ENCODE measurements around the gene KMT2B.

The KMT2B gene

GRCh38 chr19:35727053-35727955 lies 9.5 kb downstream of the KMT2B start:
- no peak for DNase-seq (ENCODE audit: low read depth, low spot score)
- TF ChIP-seq EZH2 (IDR thresholded peaks at IDR 0.05), result no peak
- no peak for TF ChIP-seq POLR2AphosphoS5 (IDR thresholded peaks at IDR 0.05; ENCODE audit: borderline replicate concordance, low read depth, low read length)
- TF ChIP-seq FOXP2 (optimal IDR thresholded peaks at IDR 0.05; ENCODE audit: control extremely low read depth, extremely low read length, insufficient read depth), result no peak

GRCh38 chr19:35727956-35728706 lies 10.3 kb downstream of the KMT2B start:
- no peak overlapping the region for H3K27ac ChIP-seq
- H3K4me3 ChIP-seq, result no peak overlapping the region
- H3K9ac ChIP-seq (ENCODE audit: insufficient read length), result no peak overlapping the region
- no peaks in the 10 kb centered on the region for H3K9me3 ChIP-seq (ENCODE audit: low read depth, low read length)
- H3K36me3 ChIP-seq (ENCODE audit: insufficient read depth, low read length), result peaks cover 80% of the 10 kb centered on the region; the same call in 1 of the 2 replicates
- no peak for DNase-seq (ENCODE audit: low read depth, low spot score)
- TF ChIP-seq EZH2 (IDR thresholded peaks at IDR 0.05) (no peak), POLR2AphosphoS5 (IDR thresholded peaks at IDR 0.05; ENCODE audit: borderline replicate concordance, low read depth, low read length) (no peak), FOXP2 (optimal IDR thresholded peaks at IDR 0.05; ENCODE audit: control extremely low read depth, extremely low read length, insufficient read depth) (no peak)

More at GRCh38 chr19:35727053-35727955, 9.5 kb downstream of the KMT2B start:
- Histone ChIP-seq H3K9ac (ENCODE audit: insufficient read length) (no peak overlapping the region), H3K4me3 (no peak overlapping the region), H3K9me3 (ENCODE audit: low read depth, low read length) (no peaks in the 10 kb centered on the region), H3K36me3 (ENCODE audit: insufficient read depth, low read length) (peaks cover 84% of the 10 kb centered on the region; the same call in 1 of the 2 replicates), H3K27ac (no peak overlapping the region)

GRCh38 chr19:35729021-35729420 lies 11.2 kb downstream of the KMT2B start:
- no peak overlapping the region for H3K4me3 ChIP-seq
- no peak for DNase-seq (ENCODE audit: low read depth, low spot score)
- H3K9me3 ChIP-seq (ENCODE audit: low read depth, low read length), result no peaks in the 10 kb centered on the region
- TF ChIP-seq POLR2AphosphoS5 (IDR thresholded peaks at IDR 0.05; ENCODE audit: borderline replicate concordance, low read depth, low read length), result no peak
- TF ChIP-seq EZH2 (IDR thresholded peaks at IDR 0.05), result no peak
- TF ChIP-seq FOXP2 (optimal IDR thresholded peaks at IDR 0.05; ENCODE audit: control extremely low read depth, extremely low read length, insufficient read depth), result no peak
- no peak overlapping the region for H3K9ac ChIP-seq (ENCODE audit: insufficient read length)
- H3K36me3 ChIP-seq (ENCODE audit: insufficient read depth, low read length), result peaks cover 71% of the 10 kb centered on the region; the same call in 1 of the 2 replicates
- H3K27ac ChIP-seq, result no peak overlapping the region

GRCh38 chr19:35729763-35730162 lies 12.0 kb downstream of the KMT2B start:
- no peak overlapping the region for H3K27ac ChIP-seq
- no peak overlapping the region for H3K9ac ChIP-seq (ENCODE audit: insufficient read length)
- peaks cover 69% of the 10 kb centered on the region; the same call in 1 of the 2 replicates for H3K36me3 ChIP-seq (ENCODE audit: insufficient read depth, low read length)
- no peak overlapping the region for H3K4me3 ChIP-seq
- no peak for TF ChIP-seq EZH2 (IDR thresholded peaks at IDR 0.05)
- TF ChIP-seq POLR2AphosphoS5 (IDR thresholded peaks at IDR 0.05; ENCODE audit: borderline replicate concordance, low read depth, low read length), result no peak
- no peak for TF ChIP-seq FOXP2 (optimal IDR thresholded peaks at IDR 0.05; ENCODE audit: control extremely low read depth, extremely low read length, insufficient read depth)
- DNase-seq (ENCODE audit: low read depth, low spot score), result no peak
- no peaks in the 10 kb centered on the region for H3K9me3 ChIP-seq (ENCODE audit: low read depth, low read length)

- Histone ChIP-seq H3K36me3 (ENCODE audit: insufficient read depth, low read length) (peaks cover 65% of the 10 kb centered on the region; the same call in 1 of the 2 replicates), H3K4me3 (no peak overlapping the region), H3K27ac (no peak overlapping the region), H3K9ac (ENCODE audit: insufficient read length) (no peak overlapping the region), H3K9me3 (ENCODE audit: low read depth, low read length) (no peaks in the 10 kb centered on the region)
- no peak for TF ChIP-seq POLR2AphosphoS5 (IDR thresholded peaks at IDR 0.05; ENCODE audit: borderline replicate concordance, low read depth, low read length)
- no peak for DNase-seq (ENCODE audit: low read depth, low spot score)
Observed at GRCh38 chr19:35730326-35730725, 12.5 kb downstream of the KMT2B start.

- TF ChIP-seq EZH2 (IDR thresholded peaks at IDR 0.05) (no peak), POLR2AphosphoS5 (IDR thresholded peaks at IDR 0.05; ENCODE audit: borderline replicate concordance, low read depth, low read length) (no peak), FOXP2 (optimal IDR thresholded peaks at IDR 0.05; ENCODE audit: control extremely low read depth, extremely low read length, insufficient read depth) (no peak)
- H3K27ac ChIP-seq, result no peak overlapping the region
- no peaks in the 10 kb centered on the region for H3K9me3 ChIP-seq (ENCODE audit: low read depth, low read length)
- H3K9ac ChIP-seq (ENCODE audit: insufficient read length), result no peak overlapping the region
- no peak overlapping the region for H3K4me3 ChIP-seq
- peaks cover 55% of the 10 kb centered on the region; the same call in 1 of the 2 replicates for H3K36me3 ChIP-seq (ENCODE audit: insufficient read depth, low read length)
- no peak for DNase-seq (ENCODE audit: low read depth, low spot score)
Observed at GRCh38 chr19:35731353-35731752, 13.6 kb downstream of the KMT2B start.

- no peak for DNase-seq (ENCODE audit: low read depth, low spot score)
- Histone ChIP-seq H3K27ac (no peak overlapping the region), H3K9ac (ENCODE audit: insufficient read length) (no peak overlapping the region), H3K36me3 (ENCODE audit: insufficient read depth, low read length) (peaks cover 56% of the 10 kb centered on the region; the same call in 1 of the 2 replicates), H3K4me3 (no peak overlapping the region), H3K9me3 (ENCODE audit: low read depth, low read length) (no peaks in the 10 kb centered on the region)
- no peak for TF ChIP-seq FOXP2 (optimal IDR thresholded peaks at IDR 0.05; ENCODE audit: control extremely low read depth, extremely low read length, insufficient read depth)
- TF ChIP-seq EZH2 (IDR thresholded peaks at IDR 0.05), result no peak
- TF ChIP-seq POLR2AphosphoS5 (IDR thresholded peaks at IDR 0.05; ENCODE audit: borderline replicate concordance, low read depth, low read length), result no peak
Observed at GRCh38 chr19:35731779-35732405, 14.1 kb downstream of the KMT2B start.

Measured in SK-N-MC (cell line).